Neural cell (in vitro differentiated cells): ENCODE measurements around the gene KIF27. TPM values are rescaled to one million over a fixed set of nuclear protein-coding genes. Genes with fewer than 3 reads are reported as not detected.

ENCODE experiments used
- H2AFZ ChIP-seq: fragments of 200-600, 300-800 bp; sonication (generic), shearing (Covaris generic); 2 replicates; pipeline ENCODE4 v1.6.0; 2014; ENCODE audit warnings: low read depth, mild to moderate bottlenecking, antibody characterized with exemption, low read length, moderate library complexity
- H3F3A ChIP-seq: fragments of 200-600 bp; shearing (Covaris generic); 2 replicates; pipeline ENCODE4 v1.6.1; 2016; ENCODE audit warnings: mild to moderate bottlenecking, moderate library complexity, mixed read lengths, antibody characterized with exemption, low read length; ENCODE audit not compliant: insufficient read depth, poor library complexity, severe bottlenecking
- H3K27ac ChIP-seq: fragments of 200-600, 300-800 bp; sonication (generic), shearing (Covaris generic); 2 replicates; pipeline ENCODE4 v1.5.1; 2014; ENCODE audit warnings: mild to moderate bottlenecking, low read length, moderate library complexity
- H3K27me3 ChIP-seq: fragments of 300-800, 200-600 bp; sonication (generic), shearing (Covaris generic); 2 replicates; pipeline ENCODE4 v1.6.0; 2014; ENCODE audit warnings: mild to moderate bottlenecking, low read depth, low read length, moderate library complexity; ENCODE audit not compliant: insufficient read depth
- H3K36me3 ChIP-seq: fragments of 300-800, 200-600 bp; sonication (generic), shearing (Covaris generic); 2 replicates; pipeline ENCODE4 v1.5.1; 2014; ENCODE audit warnings: mild to moderate bottlenecking, antibody characterized with exemption, low read length, moderate library complexity; ENCODE audit not compliant: insufficient read depth
- H3K4me2 ChIP-seq: fragments of 300-800, 200-600 bp; sonication (generic), shearing (Covaris generic); 2 replicates; pipeline ENCODE4 v1.6.0; 2014; ENCODE audit warnings: mild to moderate bottlenecking, low read length
- H3K4me3 ChIP-seq: fragments of 300-800, 200-600 bp; sonication (generic), shearing (Covaris generic); 2 replicates; pipeline ENCODE4 v1.5.1; 2014; ENCODE audit warnings: mild to moderate bottlenecking, low read length, moderate library complexity
- H3K79me2 ChIP-seq: fragments of 200-600 bp; shearing (Covaris generic); replicated peaks from 2 replicates; pipeline ENCODE4 v1.6.0; 2014; ENCODE audit warnings: mild to moderate bottlenecking, low read length, moderate library complexity; ENCODE audit not compliant: insufficient read depth
- H3K9ac ChIP-seq: fragments of 300-800, 200-600 bp; sonication (generic), shearing (Covaris generic); 2 replicates; pipeline ENCODE4 v1.6.1; 2016; ENCODE audit warnings: mild to moderate bottlenecking, low read length, mixed read lengths
- H3K9me2 ChIP-seq: fragments of 200-600 bp; shearing (Covaris generic); 2 replicates; pipeline ENCODE4 v1.6.1; 2016; ENCODE audit warnings: mild to moderate bottlenecking, low read length, mixed read lengths; ENCODE audit not compliant: insufficient read depth
- H3K9me3 ChIP-seq: fragments of 200-600, 300-800 bp; sonication (generic), shearing (Covaris generic); 2 replicates; pipeline ENCODE4 v1.6.1; 2016; ENCODE audit warnings: mild to moderate bottlenecking, mixed run types, low read length, moderate library complexity, mixed read lengths
- H4K20me1 ChIP-seq: fragments of 200-600 bp; shearing (Covaris generic); 2 replicates; pipeline ENCODE4 v1.6.1; 2016; ENCODE audit warnings: mild to moderate bottlenecking, mixed run types; ENCODE audit not compliant: insufficient read depth
- CTCF ChIP-seq: fragments of 450-650 bp; IDR thresholded peaks from 2 replicates; pipeline ENCODE4 v1.5.1; 2014; ENCODE audit warnings: antibody characterized with exemption, mild to moderate bottlenecking, moderate library complexity; ENCODE audit not compliant: poor library complexity, severe bottlenecking
- EP300 ChIP-seq: fragments of 450-650 bp; conservative IDR thresholded peaks from 2 replicates; pipeline ENCODE4 v1.6.1; 2014; ENCODE audit warnings: antibody characterized with exemption, mild to moderate bottlenecking, moderate library complexity; ENCODE audit not compliant: poor library complexity, severe bottlenecking
- EZH2 ChIP-seq: fragments of 200-600, 300-800 bp; shearing (Covaris generic), sonication (generic); IDR thresholded peaks from 2 replicates; pipeline ENCODE4 v1.6.1; 2014; ENCODE audit warnings: antibody characterized with exemption, low read length, borderline replicate concordance, mild to moderate bottlenecking; ENCODE audit not compliant: insufficient read depth, poor library complexity, severe bottlenecking
- MXI1 ChIP-seq: fragments of 450-650 bp; conservative IDR thresholded peaks from 2 replicates; pipeline ENCODE4 v1.6.1; 2014; ENCODE audit warnings: antibody characterized with exemption, mild to moderate bottlenecking; ENCODE audit not compliant: poor library complexity, severe bottlenecking
- POLR2AphosphoS5 ChIP-seq: IDR thresholded peaks from 2 replicates; pipeline ENCODE4 v1.6.1; 2012
- RAD21 ChIP-seq: fragments of 450-650 bp; conservative IDR thresholded peaks from 2 replicates; pipeline ENCODE4 v1.6.1; 2014; ENCODE audit warnings: antibody characterized with exemption, mild to moderate bottlenecking, moderate library complexity
- SMC3 ChIP-seq: fragments of 450-650 bp; conservative IDR thresholded peaks from 2 replicates; pipeline ENCODE4 v1.6.1; 2014; ENCODE audit warnings: antibody characterized with exemption, mild to moderate bottlenecking, moderate library complexity; ENCODE audit not compliant: poor library complexity
- TAF1 ChIP-seq: IDR thresholded peaks from 2 replicates; pipeline ENCODE4 v1.6.1; 2012; ENCODE audit warnings: low read depth
- polyA plus RNA-seq: library from polyadenylated mRNA; depleted of rRNA; stranded (reverse); fragments of >200 nt; gene quantifications from 2 replicates; pipeline ENCODE4 v1.2.3, GENCODE V29; 2014
- TF ChIP-seq, protein P1 (sequence below): IDR thresholded peaks from 2 replicates; pipeline ENCODE4 v1.6.1; 2012; ENCODE audit warnings: borderline replicate concordance

Gene KIF27
- polyA plus RNA-seq, 1 donor from 2014 or later = 7.1 TPM

DNA sequence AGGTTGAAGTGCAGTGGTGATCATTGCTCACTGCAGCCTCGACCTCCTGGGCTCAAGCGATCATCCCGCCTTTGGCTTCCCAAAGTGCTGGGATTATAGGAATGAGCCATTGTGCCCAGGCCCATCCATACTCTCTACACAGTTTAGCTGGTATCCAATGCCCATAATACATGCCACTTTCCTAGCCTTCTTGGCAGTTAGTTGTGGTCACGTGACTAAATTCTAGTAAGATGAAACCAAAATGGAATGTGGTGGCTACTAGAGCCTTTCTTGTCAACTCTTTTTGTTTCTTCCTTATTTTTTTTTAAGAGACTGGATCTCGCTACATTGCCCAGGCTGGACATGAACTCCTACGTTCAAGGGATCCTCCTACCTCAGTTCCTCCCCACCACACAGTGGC, 15.3 kb upstream of the KIF27 start:
- H3K4me2 ChIP-seq = no peak overlapping the region
- H3K9me3 ChIP-seq = no peaks in the 10 kb centered on the region
- no peaks in the 10 kb centered on the region for H3K36me3 ChIP-seq
- H3F3A ChIP-seq = no peaks in the 10 kb centered on the region
- no peak overlapping the region for H3K4me3 ChIP-seq
- TF ChIP-seq RAD21 (no peak), SMC3 (no peak), MXI1 (no peak), EP300 (no peak), TAF1 (no peak), POLR2AphosphoS5 (no peak), CTCF (no peak), EZH2 (no peak)
- TF ChIP-seq, protein P1, sequence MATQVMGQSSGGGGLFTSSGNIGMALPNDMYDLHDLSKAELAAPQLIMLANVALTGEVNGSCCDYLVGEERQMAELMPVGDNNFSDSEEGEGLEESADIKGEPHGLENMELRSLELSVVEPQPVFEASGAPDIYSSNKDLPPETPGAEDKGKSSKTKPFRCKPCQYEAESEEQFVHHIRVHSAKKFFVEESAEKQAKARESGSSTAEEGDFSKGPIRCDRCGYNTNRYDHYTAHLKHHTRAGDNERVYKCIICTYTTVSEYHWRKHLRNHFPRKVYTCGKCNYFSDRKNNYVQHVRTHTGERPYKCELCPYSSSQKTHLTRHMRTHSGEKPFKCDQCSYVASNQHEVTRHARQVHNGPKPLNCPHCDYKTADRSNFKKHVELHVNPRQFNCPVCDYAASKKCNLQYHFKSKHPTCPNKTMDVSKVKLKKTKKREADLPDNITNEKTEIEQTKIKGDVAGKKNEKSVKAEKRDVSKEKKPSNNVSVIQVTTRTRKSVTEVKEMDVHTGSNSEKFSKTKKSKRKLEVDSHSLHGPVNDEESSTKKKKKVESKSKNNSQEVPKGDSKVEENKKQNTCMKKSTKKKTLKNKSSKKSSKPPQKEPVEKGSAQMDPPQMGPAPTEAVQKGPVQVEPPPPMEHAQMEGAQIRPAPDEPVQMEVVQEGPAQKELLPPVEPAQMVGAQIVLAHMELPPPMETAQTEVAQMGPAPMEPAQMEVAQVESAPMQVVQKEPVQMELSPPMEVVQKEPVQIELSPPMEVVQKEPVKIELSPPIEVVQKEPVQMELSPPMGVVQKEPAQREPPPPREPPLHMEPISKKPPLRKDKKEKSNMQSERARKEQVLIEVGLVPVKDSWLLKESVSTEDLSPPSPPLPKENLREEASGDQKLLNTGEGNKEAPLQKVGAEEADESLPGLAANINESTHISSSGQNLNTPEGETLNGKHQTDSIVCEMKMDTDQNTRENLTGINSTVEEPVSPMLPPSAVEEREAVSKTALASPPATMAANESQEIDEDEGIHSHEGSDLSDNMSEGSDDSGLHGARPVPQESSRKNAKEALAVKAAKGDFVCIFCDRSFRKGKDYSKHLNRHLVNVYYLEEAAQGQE = no peak
- H2AFZ ChIP-seq = no peak overlapping the region
- H3K9me2 ChIP-seq = no peaks in the 10 kb centered on the region
- no peaks in the 10 kb centered on the region for H3K79me2 ChIP-seq
- H4K20me1 ChIP-seq = no peaks in the 10 kb centered on the region
- H3K9ac ChIP-seq = no peak overlapping the region
- no peaks in the 10 kb centered on the region for H3K27me3 ChIP-seq
- no peak overlapping the region for H3K27ac ChIP-seq

GRCh38 chr9:83935276-83935935, 14.2 kb upstream of the KIF27 start:
- H3K4me2 ChIP-seq = no peak overlapping the region
- no peak overlapping the region for H3K27ac ChIP-seq
- H3K9me3 ChIP-seq = no peaks in the 10 kb centered on the region
- no peak overlapping the region for H3K4me3 ChIP-seq
- no peaks in the 10 kb centered on the region for H3F3A ChIP-seq
- no peaks in the 10 kb centered on the region for H3K27me3 ChIP-seq
- H3K79me2 ChIP-seq = no peaks in the 10 kb centered on the region
- TF ChIP-seq EP300 = no peak
- no peak for TF ChIP-seq MXI1
- no peak for TF ChIP-seq EZH2
- no peak for TF ChIP-seq TAF1
- no peak for TF ChIP-seq RAD21
- TF ChIP-seq SMC3 = no peak
- TF ChIP-seq CTCF = no peak
- no peak for TF ChIP-seq POLR2AphosphoS5
- TF ChIP-seq, protein P1 = no peak
- H2AFZ ChIP-seq = no peak overlapping the region
- H3K9ac ChIP-seq = no peak overlapping the region
- no peaks in the 10 kb centered on the region for H3K9me2 ChIP-seq
- H3K36me3 ChIP-seq = no peaks in the 10 kb centered on the region
- no peaks in the 10 kb centered on the region for H4K20me1 ChIP-seq
